ENCODE results near the gene ZNF3. TPM values are rescaled to one million over a fixed set of nuclear protein-coding genes. Genes with fewer than 3 reads are reported as not detected.

ZNF3 gene
- total and polyA plus RNA-seq, 2 experiments from 2014 or later, result 23.4 to 48.9 TPM

DNA sequence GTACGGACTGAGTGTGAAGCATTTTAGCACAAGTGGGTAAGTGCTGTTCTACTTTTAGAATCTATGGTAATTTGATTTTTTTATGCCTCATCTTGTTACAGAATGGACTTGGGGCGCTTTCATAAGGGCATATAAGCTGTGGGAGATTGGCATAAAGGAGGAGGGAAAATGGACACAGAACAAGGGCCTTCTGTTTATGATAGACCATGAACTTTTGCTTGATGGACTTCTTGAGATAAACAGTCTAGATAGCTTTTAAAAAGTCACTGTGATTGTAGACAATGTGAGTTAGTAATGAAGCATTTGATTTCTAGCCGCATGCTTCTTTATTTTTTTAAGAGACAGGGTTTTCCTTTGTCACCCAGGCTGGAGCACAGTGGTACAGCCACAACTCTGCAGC is 29.9 kb downstream of the ZNF3 start:
- H3K4me3 ChIP-seq, result no peak overlapping the region
- peaks cover 15% of the 10 kb centered on the region for H3K27me3 Mint-ChIP-seq (ENCODE audit: insufficient read depth, low read depth, poor library complexity)
- peaks cover 8% of the 10 kb centered on the region for H3K4me1 Mint-ChIP-seq
- no peak overlapping the region for H2AFZ ChIP-seq
- H3F3A ChIP-seq (replicated peaks; ENCODE audit: low read depth), result peaks cover 13% of the 10 kb centered on the region; the same call in 1 of the 2 replicates
- H3K27ac ChIP-seq (ENCODE audit: low read depth), result no peak overlapping the region
- H3K27me3 ChIP-seq (ENCODE audit: insufficient read depth), result no peaks in the 10 kb centered on the region
- no peaks in the 10 kb centered on the region; the same call in 1 of the 2 replicates for H3K36me3 ChIP-seq (ENCODE audit: insufficient read depth)
- no peak for DNase-seq (ENCODE audit: low spot score)
- no peak overlapping the region for H3K4me2 ChIP-seq
- H3K9me3 Mint-ChIP-seq, result no peaks in the 10 kb centered on the region
- no peaks in the 10 kb centered on the region for H4K20me1 ChIP-seq (replicated peaks; ENCODE audit: insufficient read depth)
- TF ChIP-seq NANOG (IDR thresholded peaks at IDR 0.05; ENCODE audit: borderline replicate concordance) (no peak), ZNF331 (CRISPR knock-in tag; IDR thresholded peaks at IDR 0.05; ENCODE audit: low read depth) (no peak), STAT1 (IDR thresholded peaks at IDR 0.05; ENCODE audit: unreplicated experiment) (no peak), POLR2AphosphoS5 (IDR thresholded peaks at IDR 0.05; ENCODE audit: low read depth) (no peak), EZH2 (IDR thresholded peaks at IDR 0.05; ENCODE audit: low read depth, unreplicated experiment) (no peak), CREB1 (CRISPR knock-in tag; IDR thresholded peaks at IDR 0.05; ENCODE audit: low read depth) (no peak), JUNB (IDR thresholded peaks at IDR 0.05; ENCODE audit: unreplicated experiment) (no peak), ZNF114 (CRISPR knock-in tag; IDR thresholded peaks at IDR 0.05) (no peak), EZH2phosphoT487 (IDR thresholded peaks at IDR 0.05; ENCODE audit: unreplicated experiment) (no peak)
- TF ChIP-seq, protein P1, sequence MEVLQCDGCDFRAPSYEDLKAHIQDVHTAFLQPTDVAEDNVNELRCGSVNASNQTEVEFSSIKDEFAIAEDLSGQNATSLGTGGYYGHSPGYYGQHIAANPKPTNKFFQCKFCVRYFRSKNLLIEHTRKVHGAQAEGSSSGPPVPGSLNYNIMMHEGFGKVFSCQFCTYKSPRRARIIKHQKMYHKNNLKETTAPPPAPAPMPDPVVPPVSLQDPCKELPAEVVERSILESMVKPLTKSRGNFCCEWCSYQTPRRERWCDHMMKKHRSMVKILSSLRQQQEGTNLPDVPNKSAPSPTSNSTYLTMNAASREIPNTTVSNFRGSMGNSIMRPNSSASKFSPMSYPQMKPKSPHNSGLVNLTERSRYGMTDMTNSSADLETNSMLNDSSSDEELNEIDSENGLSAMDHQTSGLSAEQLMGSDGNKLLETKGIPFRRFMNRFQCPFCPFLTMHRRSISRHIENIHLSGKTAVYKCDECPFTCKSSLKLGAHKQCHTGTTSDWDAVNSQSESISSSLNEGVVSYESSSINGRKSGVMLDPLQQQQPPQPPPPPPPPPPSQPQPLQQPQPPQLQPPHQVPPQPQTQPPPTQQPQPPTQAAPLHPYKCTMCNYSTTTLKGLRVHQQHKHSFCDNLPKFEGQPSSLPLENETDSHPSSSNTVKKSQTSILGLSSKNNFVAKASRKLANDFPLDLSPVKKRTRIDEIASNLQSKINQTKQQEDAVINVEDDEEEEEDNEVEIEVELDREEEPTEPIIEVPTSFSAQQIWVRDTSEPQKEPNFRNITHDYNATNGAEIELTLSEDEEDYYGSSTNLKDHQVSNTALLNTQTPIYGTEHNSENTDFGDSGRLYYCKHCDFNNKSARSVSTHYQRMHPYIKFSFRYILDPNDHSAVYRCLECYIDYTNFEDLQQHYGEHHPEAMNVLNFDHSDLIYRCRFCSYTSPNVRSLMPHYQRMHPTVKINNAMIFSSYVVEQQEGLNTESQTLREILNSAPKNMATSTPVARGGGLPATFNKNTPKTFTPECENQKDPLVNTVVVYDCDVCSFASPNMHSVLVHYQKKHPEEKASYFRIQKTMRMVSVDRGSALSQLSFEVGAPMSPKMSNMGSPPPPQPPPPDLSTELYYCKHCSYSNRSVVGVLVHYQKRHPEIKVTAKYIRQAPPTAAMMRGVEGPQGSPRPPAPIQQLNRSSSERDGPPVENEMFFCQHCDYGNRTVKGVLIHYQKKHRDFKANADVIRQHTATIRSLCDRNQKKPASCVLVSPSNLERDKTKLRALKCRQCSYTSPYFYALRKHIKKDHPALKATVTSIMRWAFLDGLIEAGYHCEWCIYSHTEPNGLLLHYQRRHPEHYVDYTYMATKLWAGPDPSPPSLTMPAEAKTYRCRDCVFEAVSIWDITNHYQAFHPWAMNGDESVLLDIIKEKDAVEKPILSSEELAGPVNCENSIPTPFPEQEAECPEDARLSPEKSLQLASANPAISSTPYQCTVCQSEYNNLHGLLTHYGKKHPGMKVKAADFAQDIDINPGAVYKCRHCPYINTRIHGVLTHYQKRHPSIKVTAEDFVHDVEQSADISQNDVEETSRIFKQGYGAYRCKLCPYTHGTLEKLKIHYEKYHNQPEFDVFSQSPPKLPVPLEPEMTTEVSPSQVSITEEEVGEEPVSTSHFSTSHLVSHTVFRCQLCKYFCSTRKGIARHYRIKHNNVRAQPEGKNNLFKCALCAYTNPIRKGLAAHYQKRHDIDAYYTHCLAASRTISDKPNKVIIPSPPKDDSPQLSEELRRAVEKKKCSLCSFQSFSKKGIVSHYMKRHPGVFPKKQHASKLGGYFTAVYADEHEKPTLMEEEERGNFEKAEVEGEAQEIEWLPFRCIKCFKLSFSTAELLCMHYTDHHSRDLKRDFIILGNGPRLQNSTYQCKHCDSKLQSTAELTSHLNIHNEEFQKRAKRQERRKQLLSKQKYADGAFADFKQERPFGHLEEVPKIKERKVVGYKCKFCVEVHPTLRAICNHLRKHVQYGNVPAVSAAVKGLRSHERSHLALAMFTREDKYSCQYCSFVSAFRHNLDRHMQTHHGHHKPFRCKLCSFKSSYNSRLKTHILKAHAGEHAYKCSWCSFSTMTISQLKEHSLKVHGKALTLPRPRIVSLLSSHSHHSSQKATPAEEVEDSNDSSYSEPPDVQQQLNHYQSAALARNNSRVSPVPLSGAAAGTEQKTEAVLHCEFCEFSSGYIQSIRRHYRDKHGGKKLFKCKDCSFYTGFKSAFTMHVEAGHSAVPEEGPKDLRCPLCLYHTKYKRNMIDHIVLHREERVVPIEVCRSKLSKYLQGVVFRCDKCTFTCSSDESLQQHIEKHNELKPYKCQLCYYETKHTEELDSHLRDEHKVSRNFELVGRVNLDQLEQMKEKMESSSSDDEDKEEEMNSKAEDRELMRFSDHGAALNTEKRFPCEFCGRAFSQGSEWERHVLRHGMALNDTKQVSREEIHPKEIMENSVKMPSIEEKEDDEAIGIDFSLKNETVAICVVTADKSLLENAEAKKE (CRISPR knock-in tag; IDR thresholded peaks at IDR 0.05), result no peak
- TF ChIP-seq, protein P2, sequence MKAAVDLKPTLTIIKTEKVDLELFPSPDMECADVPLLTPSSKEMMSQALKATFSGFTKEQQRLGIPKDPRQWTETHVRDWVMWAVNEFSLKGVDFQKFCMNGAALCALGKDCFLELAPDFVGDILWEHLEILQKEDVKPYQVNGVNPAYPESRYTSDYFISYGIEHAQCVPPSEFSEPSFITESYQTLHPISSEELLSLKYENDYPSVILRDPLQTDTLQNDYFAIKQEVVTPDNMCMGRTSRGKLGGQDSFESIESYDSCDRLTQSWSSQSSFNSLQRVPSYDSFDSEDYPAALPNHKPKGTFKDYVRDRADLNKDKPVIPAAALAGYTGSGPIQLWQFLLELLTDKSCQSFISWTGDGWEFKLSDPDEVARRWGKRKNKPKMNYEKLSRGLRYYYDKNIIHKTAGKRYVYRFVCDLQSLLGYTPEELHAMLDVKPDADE (IDR thresholded peaks at IDR 0.05), result no peak
- TF ChIP-seq, protein P3, sequence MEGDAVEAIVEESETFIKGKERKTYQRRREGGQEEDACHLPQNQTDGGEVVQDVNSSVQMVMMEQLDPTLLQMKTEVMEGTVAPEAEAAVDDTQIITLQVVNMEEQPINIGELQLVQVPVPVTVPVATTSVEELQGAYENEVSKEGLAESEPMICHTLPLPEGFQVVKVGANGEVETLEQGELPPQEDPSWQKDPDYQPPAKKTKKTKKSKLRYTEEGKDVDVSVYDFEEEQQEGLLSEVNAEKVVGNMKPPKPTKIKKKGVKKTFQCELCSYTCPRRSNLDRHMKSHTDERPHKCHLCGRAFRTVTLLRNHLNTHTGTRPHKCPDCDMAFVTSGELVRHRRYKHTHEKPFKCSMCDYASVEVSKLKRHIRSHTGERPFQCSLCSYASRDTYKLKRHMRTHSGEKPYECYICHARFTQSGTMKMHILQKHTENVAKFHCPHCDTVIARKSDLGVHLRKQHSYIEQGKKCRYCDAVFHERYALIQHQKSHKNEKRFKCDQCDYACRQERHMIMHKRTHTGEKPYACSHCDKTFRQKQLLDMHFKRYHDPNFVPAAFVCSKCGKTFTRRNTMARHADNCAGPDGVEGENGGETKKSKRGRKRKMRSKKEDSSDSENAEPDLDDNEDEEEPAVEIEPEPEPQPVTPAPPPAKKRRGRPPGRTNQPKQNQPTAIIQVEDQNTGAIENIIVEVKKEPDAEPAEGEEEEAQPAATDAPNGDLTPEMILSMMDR (conservative IDR thresholded peaks at IDR 0.05; ENCODE audit: low read depth in 2 of 2), result no peak
- TF ChIP-seq, protein P4, sequence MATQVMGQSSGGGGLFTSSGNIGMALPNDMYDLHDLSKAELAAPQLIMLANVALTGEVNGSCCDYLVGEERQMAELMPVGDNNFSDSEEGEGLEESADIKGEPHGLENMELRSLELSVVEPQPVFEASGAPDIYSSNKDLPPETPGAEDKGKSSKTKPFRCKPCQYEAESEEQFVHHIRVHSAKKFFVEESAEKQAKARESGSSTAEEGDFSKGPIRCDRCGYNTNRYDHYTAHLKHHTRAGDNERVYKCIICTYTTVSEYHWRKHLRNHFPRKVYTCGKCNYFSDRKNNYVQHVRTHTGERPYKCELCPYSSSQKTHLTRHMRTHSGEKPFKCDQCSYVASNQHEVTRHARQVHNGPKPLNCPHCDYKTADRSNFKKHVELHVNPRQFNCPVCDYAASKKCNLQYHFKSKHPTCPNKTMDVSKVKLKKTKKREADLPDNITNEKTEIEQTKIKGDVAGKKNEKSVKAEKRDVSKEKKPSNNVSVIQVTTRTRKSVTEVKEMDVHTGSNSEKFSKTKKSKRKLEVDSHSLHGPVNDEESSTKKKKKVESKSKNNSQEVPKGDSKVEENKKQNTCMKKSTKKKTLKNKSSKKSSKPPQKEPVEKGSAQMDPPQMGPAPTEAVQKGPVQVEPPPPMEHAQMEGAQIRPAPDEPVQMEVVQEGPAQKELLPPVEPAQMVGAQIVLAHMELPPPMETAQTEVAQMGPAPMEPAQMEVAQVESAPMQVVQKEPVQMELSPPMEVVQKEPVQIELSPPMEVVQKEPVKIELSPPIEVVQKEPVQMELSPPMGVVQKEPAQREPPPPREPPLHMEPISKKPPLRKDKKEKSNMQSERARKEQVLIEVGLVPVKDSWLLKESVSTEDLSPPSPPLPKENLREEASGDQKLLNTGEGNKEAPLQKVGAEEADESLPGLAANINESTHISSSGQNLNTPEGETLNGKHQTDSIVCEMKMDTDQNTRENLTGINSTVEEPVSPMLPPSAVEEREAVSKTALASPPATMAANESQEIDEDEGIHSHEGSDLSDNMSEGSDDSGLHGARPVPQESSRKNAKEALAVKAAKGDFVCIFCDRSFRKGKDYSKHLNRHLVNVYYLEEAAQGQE (IDR thresholded peaks at IDR 0.05; ENCODE audit: unreplicated experiment), result no peak
- H3K79me2 ChIP-seq (replicated peaks; ENCODE audit: insufficient read depth), result peaks cover 33% of the 10 kb centered on the region
- peaks cover 8% of the 10 kb centered on the region for H3K9me2 ChIP-seq (ENCODE audit: insufficient read depth)
- peaks cover 16% of the 10 kb centered on the region for H3K36me3 Mint-ChIP-seq (ENCODE audit: low read depth)
- no peak for ATAC-seq
- H3K4me1 ChIP-seq (ENCODE audit: insufficient read depth), result peaks cover 2% of the 10 kb centered on the region; the same call in 1 of the 2 replicates
- peak overlapping the region; percentile 61 for H3K4me3 Mint-ChIP-seq
- H3K27ac Mint-ChIP-seq, result no peak overlapping the region; the same call in 1 of the 2 replicates
